Activated T-helper 9 cell treated with anti-CD3 and anti-CD28 coated beads, Interleukin-2, amount 50 U/mL, for 16 hours (primary cell): ENCODE measurements around the gene ALDH3A1.
A peak's percentile ranks its signal among the peaks of the same experiment; 100 is the strongest.

Experiments used
- DNase-seq: peaks from one replicate; pipeline ENCODE4 v3.0.0-alpha.2; 2020; ENCODE audit warnings: low read depth

Gene ALDH3A1

GRCh38 chr17:19759568-19760549 is 11.8 kb upstream of the ALDH3A1 start:
- no peak for DNase-seq

- DNase-seq: no peak
Observed at GRCh38 chr17:19757536-19758180, 9.6 kb upstream of the ALDH3A1 start.

- DNase-seq: no peak
Observed at GRCh38 chr17:19756546-19756945, 8.4 kb upstream of the ALDH3A1 start.

- DNase-seq: no peak
Observed at GRCh38 chr17:19755821-19756510, 7.9 kb upstream of the ALDH3A1 start.

GRCh38 chr17:19755392-19755791 is 7.3 kb upstream of the ALDH3A1 start:
- no peak for DNase-seq

- DNase-seq: no peak
Observed at GRCh38 chr17:19753661-19754463, 5.8 kb upstream of the ALDH3A1 start.

GRCh38 chr17:19753051-19753509 is 5.0 kb upstream of the ALDH3A1 start:
- DNase-seq: no peak

- DNase-seq: no peak
Observed at GRCh38 chr17:19752216-19753050, 4.3 kb upstream of the ALDH3A1 start.

GRCh38 chr17:19750835-19751234 is 2.7 kb upstream of the ALDH3A1 start:
- DNase-seq: no peak

- no peak for DNase-seq
Observed at GRCh38 chr17:19750020-19750572, 2.0 kb upstream of the ALDH3A1 start.

- no peak for DNase-seq
Observed at GRCh38 chr17:19748807-19749193, 702 bp upstream of the ALDH3A1 start.

- DNase-seq: no peak
Observed at GRCh38 chr17:19747159-19747719, 859 bp downstream of the ALDH3A1 start.

- no peak for DNase-seq
Observed at GRCh38 chr17:19746517-19746916, 1.6 kb downstream of the ALDH3A1 start.

- DNase-seq: peak; percentile 69
Observed at GRCh38 chr17:19744922-19745757, 3.0 kb downstream of the ALDH3A1 start.

GRCh38 chr17:19744492-19744891 is 3.6 kb downstream of the ALDH3A1 start:
- DNase-seq: no peak

GRCh38 chr17:19743101-19744100 is 4.7 kb downstream of the ALDH3A1 start:
- DNase-seq: no peak

GRCh38 chr17:19742495-19742894 is 5.6 kb downstream of the ALDH3A1 start:
- no peak for DNase-seq
